ENCODE measurements around the gene ZNF516.

- TF ChIP-seq CTCF (IDR thresholded peaks at IDR 0.05) (no peak), POLR2AphosphoS5 (IDR thresholded peaks at IDR 0.05) (no peak), POLR2A (IDR thresholded peaks at IDR 0.05) (no peak), EP300 (IDR thresholded peaks at IDR 0.05) (no peak)
These were observed 62.7 kb downstream of the ZNF516 start for GRCh38 chr18:76432274-76432755.

Data from sigmoid colon (tissue), 4 donors.